Measurements from ENCODE around the gene GIMAP8.

GIMAP8 gene

GRCh38 chr7:150450491-150451001, at the start of gene GIMAP8:
Gene GIMAP8, plus strand, starts transcription at chr7:150450630. Its CDS starts 16,069 bp downstream, at chr7:150466699.
- peak; percentile 75 for DNase-seq (ENCODE audit: low spot score)

- no peak for DNase-seq (ENCODE audit: low spot score)
Measured at GRCh38 chr7:150400788-150401423, 49.5 kb upstream of the GIMAP8 start.

GRCh38 chr7:150401424-150401790, 49.0 kb upstream of the GIMAP8 start:
- DNase-seq (ENCODE audit: low spot score): no peak

DNA sequence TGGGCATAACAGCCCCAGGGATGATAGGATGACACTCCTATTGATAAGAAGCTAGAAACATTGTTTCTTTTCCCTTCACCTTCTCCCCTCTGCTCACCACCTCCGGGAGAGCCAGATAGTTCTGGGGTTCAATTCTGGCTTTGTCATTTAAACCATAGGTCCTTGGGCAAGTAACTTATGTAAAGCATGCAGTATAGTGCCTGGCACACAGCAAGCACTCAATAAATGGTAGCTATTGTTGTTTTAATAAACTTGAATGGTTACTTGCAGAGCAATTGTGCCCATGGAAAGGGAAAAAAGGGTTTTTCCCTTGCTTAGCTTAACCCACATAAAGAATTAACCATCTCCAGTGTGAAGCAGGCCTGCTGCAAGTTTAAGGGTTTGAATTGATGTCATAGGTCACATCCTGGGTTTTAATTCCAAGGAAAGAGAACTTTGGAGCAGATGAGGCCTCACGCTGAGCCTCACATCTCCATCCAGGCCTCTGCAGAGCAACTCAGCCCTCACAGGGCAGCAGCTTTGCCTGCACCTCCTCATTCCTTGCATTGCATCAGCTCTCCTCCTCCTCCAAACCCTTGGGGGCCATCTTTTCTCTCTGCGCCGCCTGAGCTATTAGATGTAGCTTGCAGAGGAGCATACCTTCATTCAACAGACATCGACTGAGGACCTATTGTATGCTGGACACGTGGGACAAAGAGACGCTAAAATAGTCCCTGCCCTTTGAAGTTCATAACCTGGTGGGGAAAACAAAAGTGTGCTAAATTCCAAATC, 48.4 kb upstream of the GIMAP8 start:
- no peak for DNase-seq (ENCODE audit: low spot score)

DNA sequence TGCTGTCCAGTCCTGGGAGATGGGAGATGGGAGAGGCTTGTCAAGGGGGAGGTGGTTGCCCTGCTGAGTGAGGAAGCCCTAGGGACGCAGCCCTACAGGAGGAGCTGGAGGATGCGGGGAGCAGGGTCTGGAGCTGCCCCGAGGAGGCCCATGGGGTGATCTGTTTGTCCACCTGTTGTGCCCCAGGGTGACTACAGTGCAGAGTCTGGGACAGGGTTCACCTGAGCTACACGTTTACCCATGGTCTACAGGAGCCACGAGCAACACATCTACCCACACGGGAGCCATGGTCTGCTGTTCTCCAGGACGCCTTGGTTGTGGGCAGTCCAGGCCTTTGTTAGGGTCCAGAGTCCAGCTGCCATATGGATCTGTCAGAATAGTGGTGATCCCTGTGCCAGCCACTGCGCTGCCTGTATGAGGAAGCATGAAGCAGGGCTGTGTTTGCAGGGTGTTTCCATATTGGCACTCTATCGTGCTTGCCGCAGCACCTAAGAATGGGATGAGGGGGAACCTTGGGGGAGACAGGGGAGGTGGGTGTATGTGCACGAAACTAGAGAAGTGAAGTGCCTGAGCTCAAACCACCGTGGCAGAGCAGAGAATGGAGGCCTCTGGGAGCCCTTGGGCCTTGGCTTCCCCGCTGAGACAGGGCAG, 47.6 kb upstream of the GIMAP8 start:
- no peak for DNase-seq (ENCODE audit: low spot score)

DNA sequence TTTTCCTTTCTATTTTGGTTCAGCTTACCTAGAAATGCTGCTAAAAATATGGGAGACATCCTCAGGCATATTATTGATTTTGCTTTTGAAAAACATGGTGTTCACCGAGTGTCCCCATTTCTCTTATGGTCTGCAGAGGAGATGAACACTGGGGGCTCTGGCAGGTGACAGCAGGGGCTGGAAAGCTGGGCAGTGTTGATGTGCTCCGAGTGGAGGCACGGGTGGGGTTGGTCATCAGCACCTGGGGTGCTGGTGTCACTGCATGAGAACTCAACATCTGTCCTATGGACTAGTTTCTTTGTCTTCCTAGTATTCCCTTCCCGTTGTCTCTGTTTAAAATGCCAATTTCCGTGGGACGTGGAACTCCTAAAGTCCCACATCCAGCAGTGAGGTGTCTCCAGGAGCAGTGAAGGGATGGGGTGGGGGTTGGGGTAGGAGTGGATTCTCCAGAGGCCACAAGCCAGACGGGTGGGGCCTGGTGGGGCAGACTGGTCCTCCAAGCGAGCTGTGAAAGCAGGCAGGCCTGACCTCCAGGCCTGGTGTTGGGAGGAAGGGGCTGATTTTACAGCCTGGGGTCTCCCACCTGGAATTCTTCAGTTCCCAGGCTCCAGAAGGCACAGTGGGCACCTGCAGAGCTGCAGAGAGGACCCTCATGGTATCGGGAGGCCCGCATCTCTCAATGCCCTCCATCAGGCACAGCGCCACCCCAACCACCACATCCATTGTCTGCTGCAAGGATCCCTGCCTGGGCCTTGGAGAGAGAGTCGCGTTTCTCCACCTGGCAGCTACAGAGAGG, 46.9 kb upstream of the GIMAP8 start:
- DNase-seq (ENCODE audit: low spot score): no peak

DNA sequence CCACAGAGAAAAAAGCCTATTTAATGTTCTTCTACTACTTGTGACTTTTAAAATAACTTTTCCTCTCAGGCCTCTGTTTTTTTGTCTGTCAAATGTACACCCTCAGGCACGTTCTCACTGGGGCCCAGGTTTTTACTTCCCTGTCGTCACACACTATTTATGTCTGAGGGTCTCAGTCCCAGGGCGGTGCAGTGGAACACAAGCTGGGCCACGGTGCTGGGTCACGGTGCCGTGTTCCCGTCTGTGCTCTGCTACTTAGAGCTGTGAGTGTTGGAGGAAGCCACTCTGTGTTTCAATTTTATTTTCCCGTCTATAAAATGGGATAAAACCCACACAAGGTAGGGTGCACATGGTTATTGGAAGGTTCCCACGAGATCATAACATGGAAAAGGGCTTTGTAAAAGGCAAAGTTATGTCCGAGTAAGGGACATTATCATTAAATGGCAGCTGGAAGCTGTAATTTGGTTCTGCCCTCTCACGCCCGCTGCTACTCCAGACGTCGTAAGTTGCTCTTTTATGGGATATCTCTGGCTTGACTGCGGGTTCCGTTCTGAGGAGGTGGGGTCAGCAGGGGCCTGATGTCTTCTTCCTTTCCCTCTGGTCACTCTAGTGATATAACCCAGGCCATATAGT, 46.1 kb upstream of the GIMAP8 start:
- DNase-seq (ENCODE audit: low spot score): no peak

DNA sequence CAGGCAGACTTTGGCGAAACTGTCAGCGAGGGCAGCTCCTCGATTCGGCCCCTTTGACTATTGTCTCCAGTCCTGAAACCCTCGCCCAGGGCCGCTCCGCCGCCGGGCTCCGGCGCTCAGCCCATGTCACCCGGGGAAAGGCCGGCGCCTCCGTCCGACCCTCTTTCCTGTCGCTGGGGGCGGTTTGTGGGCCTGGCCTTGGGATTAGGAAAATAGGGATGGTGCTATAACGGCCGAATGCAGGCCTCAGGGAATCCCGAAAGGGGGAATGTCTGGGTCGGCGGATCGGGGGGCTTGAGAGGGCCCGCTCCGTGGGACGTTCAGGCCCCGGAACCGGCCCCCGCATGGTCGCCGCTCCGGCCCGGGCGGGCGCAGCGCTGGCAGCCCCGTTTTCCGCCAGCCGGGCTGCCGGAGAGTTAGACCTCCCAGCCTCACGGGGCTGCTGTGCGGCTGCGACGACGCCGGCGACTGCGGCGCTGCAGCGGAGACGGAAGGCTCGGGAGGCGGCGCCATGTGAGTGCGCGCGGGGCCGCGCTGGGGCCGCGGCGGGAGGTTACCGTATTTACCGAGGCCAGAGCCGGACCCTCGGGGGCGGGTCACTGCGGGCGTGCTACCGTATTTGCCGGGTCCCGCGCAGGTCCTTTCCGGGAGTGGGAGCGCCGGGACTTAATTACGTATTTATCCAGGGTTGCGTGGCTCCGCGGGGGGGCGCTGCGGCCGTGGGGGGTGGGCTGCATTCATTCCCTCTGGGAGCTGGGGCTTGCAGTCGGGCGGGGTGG, 45.4 kb upstream of the GIMAP8 start:
- peak; percentile 84 for DNase-seq (ENCODE audit: low spot score)

GRCh38 chr7:150405584-150406311, 44.7 kb upstream of the GIMAP8 start:
- no peak for DNase-seq (ENCODE audit: low spot score)

DNA sequence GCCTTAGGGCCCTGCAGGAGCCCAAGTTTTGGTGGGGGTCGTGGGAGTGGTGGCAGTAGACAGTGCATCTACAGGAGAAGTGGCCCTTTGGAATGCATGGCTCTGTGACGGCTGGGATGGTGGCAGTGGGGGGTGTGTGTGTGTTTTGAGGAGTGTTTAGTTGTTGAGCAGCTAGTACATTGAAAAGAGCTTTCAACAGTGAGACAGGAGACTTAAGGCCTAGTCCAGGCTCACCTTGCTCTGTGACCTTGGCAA, 44.2 kb upstream of the GIMAP8 start:
- peak; percentile 13 for DNase-seq (ENCODE audit: low spot score)

DNA sequence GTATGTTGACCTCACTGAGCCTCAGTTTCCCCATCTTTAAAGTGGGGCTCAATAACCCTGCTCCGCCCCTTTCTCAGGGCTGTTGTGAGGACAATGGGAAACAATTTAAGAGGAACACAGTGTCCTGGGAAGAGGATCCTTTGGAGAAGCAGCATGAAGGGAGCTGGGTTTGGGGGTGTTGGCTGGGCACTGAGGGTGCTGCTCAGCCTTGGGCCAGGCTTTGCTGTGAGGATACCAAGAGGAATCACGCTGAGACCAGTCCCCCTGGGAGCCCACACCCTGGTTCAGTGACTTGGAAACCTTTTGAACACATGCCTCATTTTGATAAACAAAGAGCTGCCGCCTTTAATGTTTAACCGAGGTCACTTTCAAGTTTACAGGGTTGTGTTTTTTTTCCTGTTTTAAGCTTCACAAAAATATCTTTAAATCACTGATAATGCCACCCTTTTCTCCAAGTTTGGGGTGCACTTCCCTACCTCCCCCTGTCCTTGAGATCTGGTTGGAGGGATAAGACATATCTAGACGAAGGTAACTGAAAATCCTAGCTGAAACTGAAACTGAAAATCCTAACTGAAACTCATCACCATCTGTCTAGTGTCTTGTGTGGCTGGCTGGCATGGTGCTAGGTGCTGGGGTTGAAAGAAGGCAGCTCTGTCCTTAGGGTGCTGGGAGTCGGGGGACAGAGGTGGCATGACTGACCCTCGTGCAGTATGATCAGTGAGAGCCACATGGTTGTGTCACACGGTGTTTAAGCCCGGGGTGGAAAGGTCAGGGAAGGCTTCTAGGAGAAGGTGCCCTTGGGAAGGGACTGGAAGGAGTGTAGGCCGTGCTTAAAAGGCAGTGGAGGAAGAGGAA, 43.6 kb upstream of the GIMAP8 start:
- peak; percentile 44 for DNase-seq (ENCODE audit: low spot score)

- no peak for DNase-seq (ENCODE audit: low spot score)
Measured at GRCh38 chr7:150407588-150408392, 42.6 kb upstream of the GIMAP8 start.

- DNase-seq (ENCODE audit: low spot score): no peak
Measured at GRCh38 chr7:150408393-150409299, 41.8 kb upstream of the GIMAP8 start.

DNA sequence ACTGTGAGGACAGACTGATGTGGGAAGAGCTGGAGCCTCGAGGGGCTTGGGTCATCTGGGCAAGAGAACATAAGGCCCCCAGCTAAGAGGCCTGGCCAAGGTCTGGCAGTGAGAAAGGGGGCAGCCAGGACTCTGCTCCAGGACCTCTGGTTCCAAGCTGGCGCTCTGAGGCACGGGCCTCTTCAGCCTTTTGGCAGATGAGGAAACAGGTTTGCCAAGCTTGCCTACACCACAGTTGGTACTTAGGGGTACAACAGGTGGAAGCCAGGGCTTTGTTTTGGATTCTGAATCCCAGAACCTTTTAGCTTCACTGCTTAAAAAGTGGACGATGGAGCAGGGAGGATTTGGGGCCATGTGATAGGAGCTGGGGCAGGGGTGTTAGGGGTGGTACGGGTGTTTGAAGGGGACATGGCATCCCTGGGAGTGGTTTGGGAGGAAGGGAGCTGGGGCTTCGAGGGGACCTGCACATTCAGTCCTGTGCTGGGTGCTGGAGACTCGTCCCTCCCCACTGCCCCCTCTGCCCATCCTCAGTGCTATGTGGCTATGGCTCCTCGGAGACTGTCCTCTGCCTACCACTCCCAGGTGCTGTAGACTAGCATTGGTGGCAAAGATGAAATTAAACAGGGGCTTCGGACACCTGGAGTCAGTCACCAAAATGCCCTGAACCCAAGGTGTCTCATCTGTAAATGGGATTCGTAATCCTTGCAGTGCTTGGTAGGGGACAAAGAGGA, 41.0 kb upstream of the GIMAP8 start:
- DNase-seq (ENCODE audit: low spot score): no peak

- no peak for DNase-seq (ENCODE audit: low spot score)
Measured at GRCh38 chr7:150410131-150410530, 40.3 kb upstream of the GIMAP8 start.

GRCh38 chr7:150410680-150411346, 39.6 kb upstream of the GIMAP8 start:
- no peak for DNase-seq (ENCODE audit: low spot score)
